GM21447 (cell line): Measurements from ENCODE around the gene FHL2.
A peak's percentile ranks its signal among the peaks of the same experiment; 100 is the strongest.

Experiments
- ATAC-seq: cut with Tn5 transposase; IDR thresholded peaks from one replicate; pipeline ENCODE4 v1.9.1; 2021; ENCODE audit not compliant: unreplicated experiment

FHL2 gene

DNA sequence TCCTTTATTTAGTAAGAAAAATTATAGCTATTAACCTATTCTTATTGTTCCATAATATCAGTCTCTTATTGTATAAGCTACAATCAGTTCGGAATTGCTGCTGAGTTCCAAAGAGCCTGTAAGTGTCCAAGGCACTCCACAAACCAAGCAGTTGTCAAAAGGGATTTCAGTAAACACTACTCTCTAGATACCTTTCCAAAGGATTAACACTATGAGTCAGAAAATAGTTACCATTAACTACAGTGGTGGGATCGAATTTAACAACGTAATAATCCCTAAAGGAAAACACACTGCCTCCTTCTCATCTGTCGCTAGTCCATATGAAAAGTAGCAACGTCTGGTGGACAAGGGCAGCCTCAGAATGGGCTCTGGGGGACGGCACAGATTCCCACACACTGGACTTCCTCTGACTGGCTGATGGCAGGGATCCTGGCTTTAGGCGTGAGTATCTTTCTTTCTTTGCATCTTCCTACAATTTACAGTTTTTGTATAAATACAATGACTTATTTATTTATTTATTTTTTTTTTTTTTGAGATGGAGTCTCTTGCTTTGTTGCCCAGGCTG lies 78.1 kb downstream of the FHL2 start:
- ATAC-seq: no peak

GRCh38 chr2:105317937-105318336 lies 80.9 kb downstream of the FHL2 start:
- ATAC-seq: no peak

DNA sequence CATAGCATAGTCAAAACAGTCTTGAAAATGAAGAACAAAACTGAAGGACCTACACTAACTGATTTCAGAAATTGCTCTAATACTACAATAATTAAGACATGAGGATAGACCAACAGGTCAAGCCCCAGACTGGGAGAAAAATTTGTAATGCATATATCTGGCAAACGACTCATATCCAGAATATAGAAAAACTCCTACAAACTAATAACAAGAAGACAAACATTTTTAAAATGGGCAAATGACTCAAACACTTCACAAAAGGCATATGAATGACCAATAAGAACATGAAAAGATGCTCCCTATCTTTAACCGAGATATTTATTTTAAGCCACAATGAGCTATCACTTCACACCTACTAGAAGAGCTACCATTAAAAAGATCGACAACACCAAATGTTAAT lies 83.5 kb downstream of the FHL2 start:
- ATAC-seq: peak; percentile 41

DNA sequence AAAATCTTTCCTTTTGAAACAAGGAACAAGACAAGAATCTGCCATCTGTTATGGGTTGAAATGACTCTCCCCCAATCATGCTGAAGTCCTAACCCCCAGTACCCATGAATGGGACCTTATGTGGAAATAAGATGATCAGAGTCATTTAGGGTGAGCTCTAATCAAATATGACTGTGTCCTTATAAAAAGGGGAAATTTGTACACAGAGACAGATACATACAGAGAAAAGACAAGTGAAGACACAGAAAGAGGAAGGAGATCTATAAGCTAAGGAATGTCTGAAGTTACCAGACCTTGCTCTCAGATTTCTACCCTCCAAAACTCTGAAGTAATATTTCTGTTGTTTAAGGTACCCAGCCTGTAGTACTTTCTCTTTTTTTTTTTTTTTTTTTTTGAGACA lies 85.0 kb downstream of the FHL2 start:
- ATAC-seq: no peak
